GM18517 (cell line): ENCODE measurements around the gene CXCR1.
"Not testable (repeated sequence)": the region's sequence is repeated elsewhere in the genome, so short reads cannot be mapped to it uniquely, and the experiment has no call there.

Experiments
- ATAC-seq: cut with Tn5 transposase; IDR thresholded peaks from one replicate; pipeline ENCODE4 v1.9.1; 2021; ENCODE audit warnings: mild to moderate bottlenecking, moderate library complexity; ENCODE audit not compliant: unreplicated experiment

The CXCR1 gene

DNA sequence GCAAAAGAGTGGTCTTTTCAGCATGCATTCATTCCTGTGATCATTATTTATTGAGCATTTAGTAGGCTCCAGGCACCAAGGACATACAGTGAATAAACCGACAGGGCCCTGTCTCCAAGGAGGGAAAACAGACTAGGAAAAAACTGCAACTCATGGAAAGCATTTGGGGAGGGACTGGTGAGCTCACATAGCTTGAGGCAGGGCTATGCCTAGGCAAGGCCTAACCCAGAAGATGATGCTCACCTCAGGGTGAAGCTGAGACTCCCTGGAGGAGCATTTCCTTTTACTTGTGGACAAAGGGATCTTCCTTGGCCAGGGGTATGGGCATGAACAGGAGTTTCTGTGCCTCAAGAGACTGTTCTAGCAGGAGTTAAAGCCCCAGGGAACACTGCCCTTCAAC lies 3.9 kb downstream of the CXCR1 start:
- no peak for ATAC-seq

DNA sequence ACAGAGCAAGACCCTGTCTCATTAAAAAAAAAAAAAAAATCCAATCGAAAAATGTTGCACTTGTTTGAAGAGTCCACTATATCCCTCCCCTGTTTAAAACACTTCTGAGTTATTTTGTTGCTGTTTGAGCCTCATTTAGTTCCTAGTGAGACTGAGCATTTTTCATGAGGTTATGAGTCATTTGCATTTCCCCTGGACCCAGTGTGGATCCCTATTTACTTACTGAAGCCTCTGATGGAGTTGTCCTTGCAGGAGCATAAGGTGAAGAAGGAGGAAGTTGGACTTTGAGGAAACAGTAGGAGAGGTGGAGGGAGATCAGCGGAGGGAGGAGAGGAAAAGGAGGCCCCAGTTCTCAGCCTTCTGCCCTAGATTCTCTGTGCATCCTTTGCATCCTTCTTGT lies 5.1 kb downstream of the CXCR1 start:
- no peak for ATAC-seq

GRCh38 chr2:218155953-218156479 lies 10.7 kb downstream of the CXCR1 start:
- no peak for ATAC-seq

DNA sequence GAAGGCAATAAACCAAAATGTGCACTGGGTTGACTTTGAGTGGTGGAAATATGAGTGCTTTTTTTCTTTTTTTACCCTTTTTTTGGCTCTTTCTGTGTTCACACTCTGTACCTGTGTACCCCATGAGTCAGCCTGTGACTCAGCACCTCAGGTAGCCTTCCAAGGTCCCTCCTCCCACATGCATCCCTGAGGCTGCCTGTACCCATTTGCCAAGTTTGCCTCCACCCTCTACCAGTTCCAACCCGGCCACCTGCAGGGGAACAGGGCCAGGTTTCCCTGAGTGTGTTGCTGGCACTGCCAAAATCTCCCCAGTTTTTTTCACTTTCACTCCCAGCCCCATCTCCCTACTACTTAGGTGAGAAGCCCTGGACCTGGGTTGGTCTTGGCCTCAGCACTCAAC lies 14.0 kb downstream of the CXCR1 start:
- no peak for ATAC-seq

- ATAC-seq, result no peak
Observed at GRCh38 chr2:218152172-218152571, 14.6 kb downstream of the CXCR1 start.

GRCh38 chr2:218149848-218150440 lies 16.8 kb downstream of the CXCR1 start:
- no peak for ATAC-seq

GRCh38 chr2:218149098-218149497 lies 17.7 kb downstream of the CXCR1 start:
- no peak for ATAC-seq

- no peak for ATAC-seq
Observed at GRCh38 chr2:218146056-218146455, 20.7 kb downstream of the CXCR1 start.

DNA sequence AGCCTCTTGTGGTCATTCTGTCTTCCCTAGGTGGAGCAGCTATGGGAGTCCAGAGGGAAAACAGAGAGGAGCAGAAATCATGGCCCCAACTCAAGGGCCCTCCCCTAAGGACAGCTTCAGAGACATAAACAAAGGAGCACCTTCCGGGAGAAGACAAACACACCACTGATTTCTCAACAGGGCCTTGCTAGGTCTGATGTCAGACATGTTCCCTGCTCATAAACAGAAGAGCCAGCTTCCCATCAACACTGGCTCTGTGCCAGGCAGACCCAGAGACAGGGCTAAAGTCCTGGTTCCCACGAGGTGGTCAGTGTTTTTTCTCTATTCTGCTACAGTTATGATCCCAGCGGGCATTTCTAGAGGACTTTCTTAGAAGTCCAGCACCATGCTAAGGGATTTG lies 21.6 kb downstream of the CXCR1 start:
- ATAC-seq, result no peak

DNA sequence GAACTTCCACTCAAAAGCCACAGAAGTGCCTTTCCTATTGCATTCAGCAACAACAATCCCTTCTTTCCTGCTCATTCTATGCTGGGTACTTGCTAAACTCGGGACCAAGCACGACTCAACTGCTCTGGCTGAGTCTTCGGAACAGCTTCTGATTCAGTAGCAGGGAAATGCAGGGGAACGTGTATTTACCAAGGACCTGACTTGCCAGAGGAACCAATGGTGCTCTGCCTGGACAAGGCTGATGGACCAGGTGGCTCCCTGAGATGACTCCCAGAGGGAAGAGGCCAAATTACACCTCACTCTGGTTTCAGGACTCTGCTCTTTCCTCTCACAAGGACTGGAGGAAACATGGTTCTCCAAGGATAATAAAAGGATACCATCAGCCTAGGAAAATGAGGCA lies 28.7 kb downstream of the CXCR1 start:
- ATAC-seq, result no peak

DNA sequence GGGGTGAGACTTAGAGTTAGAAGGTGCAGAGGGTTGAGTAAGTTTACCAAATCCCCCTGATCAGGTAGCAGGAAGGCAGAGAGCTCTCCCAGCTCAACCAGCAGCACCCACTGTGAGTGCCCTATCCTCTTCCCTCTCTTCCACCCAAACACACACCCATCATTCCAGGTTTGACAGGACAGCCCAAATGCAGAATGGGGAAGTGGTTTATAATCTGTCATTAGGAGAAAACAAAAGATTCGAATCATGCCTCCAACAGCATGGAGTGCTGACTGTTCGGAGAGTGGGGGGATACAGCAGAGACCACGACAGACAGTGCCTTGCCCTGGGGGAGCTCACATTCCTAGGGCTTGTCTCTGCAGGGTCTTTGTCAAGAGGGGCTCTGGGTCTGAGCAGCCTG lies 29.2 kb downstream of the CXCR1 start:
- ATAC-seq, result no peak

GRCh38 chr2:218130822-218131221 lies 35.9 kb downstream of the CXCR1 start:
- ATAC-seq, result no peak

GRCh38 chr2:218130377-218130776 lies 36.4 kb downstream of the CXCR1 start:
- no peak for ATAC-seq

DNA sequence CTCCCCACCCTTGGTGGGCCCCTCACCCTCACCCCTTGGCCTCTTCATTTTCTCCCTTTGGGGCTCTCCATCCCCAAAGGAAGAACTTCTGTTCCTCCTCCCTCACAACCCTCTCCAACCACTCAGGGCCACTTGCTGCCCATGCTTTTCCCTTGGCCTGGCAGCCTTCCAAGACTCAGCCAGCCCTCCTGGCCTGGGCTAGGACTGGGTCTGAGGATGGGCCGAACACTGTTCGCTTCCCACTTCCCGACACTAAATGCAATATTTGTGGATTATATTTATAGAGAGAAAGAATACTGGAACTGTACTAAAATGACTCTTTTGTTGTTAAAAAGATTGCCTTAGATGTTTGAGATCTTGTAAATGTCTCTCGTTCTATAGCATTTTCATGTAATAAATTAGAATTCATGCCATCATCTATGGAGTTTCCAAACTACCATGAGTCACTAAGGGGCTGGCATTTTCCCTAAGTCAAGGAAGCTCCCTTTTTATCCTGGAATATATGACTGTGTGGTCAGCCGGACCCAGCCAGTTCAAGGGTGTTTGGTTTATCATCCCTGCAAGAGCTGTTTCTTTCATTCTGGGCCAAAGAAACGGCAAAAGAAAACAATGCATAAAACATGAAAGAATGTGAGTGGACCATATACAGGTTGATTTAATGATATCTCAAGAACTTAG lies 37.2 kb downstream of the CXCR1 start:
- no peak for ATAC-seq

- ATAC-seq, result no peak
Observed at GRCh38 chr2:218128781-218129457, 37.8 kb downstream of the CXCR1 start.

DNA sequence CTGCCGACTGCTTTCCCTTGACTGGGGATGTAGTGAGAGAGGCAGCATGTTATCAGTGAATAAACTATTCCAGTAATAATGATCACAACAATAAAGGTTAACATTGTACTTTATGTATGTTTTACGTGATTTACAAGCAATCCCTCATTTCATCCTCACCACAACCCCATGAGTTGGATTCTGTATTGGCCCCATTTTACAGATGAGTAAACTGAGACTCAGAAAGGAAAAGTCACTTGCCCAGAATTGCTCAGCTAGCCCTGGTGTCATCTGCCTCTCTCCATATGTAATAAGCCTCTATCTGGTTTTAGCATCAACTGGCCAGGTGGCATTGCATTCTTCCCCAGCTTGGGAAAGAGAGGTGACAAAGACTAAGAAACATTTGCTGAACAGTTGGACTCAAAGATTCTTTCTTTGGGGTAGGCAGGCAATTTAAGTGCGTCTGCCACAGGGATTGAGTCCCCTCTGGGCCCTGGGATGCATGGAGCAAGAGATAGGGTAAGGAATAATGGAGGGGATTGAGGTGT lies 38.8 kb downstream of the CXCR1 start:
- no peak for ATAC-seq

GRCh38 chr2:218125626-218126080 lies 41.1 kb downstream of the CXCR1 start, which contains the start of gene CXCR2:
Gene CXCR2 (plus strand): TSS chr2:218126028. CDS start chr2:218134802, 8,774 bp downstream.
- ATAC-seq, result no peak

DNA sequence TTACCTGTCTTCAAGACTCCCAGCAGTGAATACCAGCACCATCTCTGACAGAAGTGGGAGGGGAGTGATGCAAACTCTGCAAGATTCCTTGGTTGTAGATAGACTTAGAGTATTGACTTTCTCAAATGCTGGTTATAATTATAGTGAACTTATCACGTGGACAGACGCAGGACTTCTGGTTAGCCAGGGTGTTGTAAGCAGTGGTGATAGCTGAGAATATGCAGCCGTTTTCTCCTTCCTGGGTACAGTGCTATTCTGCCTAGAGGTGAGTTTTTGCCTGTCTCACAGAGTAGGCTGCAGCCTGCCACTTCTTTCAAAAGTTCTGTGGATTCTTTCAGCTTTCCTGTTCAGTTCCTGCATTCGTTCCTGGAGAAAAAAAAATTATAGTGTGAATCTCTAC lies 41.7 kb downstream of the CXCR1 start:
- no peak for ATAC-seq

- ATAC-seq, result no peak
Observed at GRCh38 chr2:218123986-218124385, 42.8 kb downstream of the CXCR1 start.

DNA sequence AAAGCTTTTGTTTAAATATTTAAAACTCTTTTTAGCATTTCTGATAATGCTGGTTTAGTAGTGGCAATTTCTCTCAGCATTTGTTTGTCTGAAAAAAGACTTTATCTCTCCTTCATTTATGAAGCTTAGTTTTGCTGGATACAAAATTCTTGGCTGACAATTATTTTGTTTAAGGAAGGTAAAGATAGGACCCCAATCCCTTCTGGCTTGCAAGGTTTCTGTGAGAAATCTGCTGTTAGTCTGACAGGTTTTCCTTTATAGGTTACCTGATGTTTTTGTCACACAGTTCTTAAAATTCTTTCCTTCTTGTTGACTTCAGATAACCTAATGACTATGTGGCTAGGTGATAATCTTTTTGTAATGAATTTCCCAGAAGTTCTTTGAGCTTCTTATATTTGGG lies 44.5 kb downstream of the CXCR1 start:
- ATAC-seq, result not testable (repeated sequence)

DNA sequence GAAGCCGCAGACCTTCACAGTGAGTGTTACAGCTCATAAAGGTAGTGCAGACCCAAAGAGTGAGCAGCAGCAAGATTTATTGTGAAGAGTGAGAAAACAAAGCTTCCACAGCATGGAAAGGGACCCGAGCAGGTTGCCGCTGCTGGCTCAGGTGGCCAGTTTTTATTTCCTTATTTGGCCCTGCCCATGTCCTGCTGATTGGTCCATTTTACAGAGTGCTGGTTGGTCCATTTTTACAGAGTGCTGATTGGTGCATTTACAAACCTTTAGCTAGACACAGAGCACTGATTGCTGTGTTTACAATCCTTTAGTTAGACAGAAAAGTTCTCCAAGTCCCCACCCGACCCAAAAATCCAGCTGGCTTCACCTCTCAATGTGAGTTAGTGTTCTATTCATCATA lies 45.0 kb downstream of the CXCR1 start:
- ATAC-seq, result not testable (repeated sequence)
